HG03196 (cell line): ENCODE data around the gene DNAH14.
"Not testable (repeated sequence)": the region's sequence is repeated elsewhere in the genome, so short reads cannot be mapped to it uniquely, and the experiment has no call there.

Experiments used
- ATAC-seq: cut with Tn5 transposase; IDR thresholded peaks from one replicate; pipeline ENCODE4 v1.9.1; 2021; ENCODE audit not compliant: unreplicated experiment

The DNAH14 gene

GRCh38 chr1:225146478-225146877, 217.0 kb downstream of the DNAH14 start:
- ATAC-seq = no peak

GRCh38 chr1:225147791-225148190, 218.3 kb downstream of the DNAH14 start:
- ATAC-seq = not testable (repeated sequence)

- ATAC-seq = no peak
These were observed 222.6 kb downstream of the DNAH14 start for GRCh38 chr1:225152061-225152460.

GRCh38 chr1:225155555-225155954, 226.1 kb downstream of the DNAH14 start:
- no peak for ATAC-seq

- ATAC-seq = no peak
These were observed 226.8 kb downstream of the DNAH14 start for GRCh38 chr1:225156254-225156653.

- ATAC-seq = no peak
These were observed 228.8 kb downstream of the DNAH14 start for GRCh38 chr1:225158291-225158690.

- ATAC-seq = no peak
These were observed 230.3 kb downstream of the DNAH14 start for GRCh38 chr1:225159793-225160192.

GRCh38 chr1:225177409-225177808, 247.9 kb downstream of the DNAH14 start:
- not testable (repeated sequence) for ATAC-seq

- ATAC-seq = no peak
These were observed 250.2 kb downstream of the DNAH14 start for GRCh38 chr1:225179686-225180085.

- ATAC-seq = no peak
These were observed 253.2 kb downstream of the DNAH14 start for GRCh38 chr1:225182716-225183115.

GRCh38 chr1:225191199-225191753, 261.8 kb downstream of the DNAH14 start:
- ATAC-seq = no peak

- no peak for ATAC-seq
These were observed 272.0 kb downstream of the DNAH14 start for GRCh38 chr1:225201447-225201846.

- no peak for ATAC-seq
These were observed 278.3 kb downstream of the DNAH14 start for GRCh38 chr1:225207791-225208190.

GRCh38 chr1:225209153-225209552, 279.7 kb downstream of the DNAH14 start:
- no peak for ATAC-seq

GRCh38 chr1:225210180-225210579, 280.7 kb downstream of the DNAH14 start:
- ATAC-seq = not testable (repeated sequence)

- not testable (repeated sequence) for ATAC-seq
These were observed 282.4 kb downstream of the DNAH14 start for GRCh38 chr1:225211694-225212442.

- no peak for ATAC-seq
These were observed 294.8 kb downstream of the DNAH14 start for GRCh38 chr1:225224287-225224686.

GRCh38 chr1:225225681-225226080, 296.2 kb downstream of the DNAH14 start:
- no peak for ATAC-seq

- no peak for ATAC-seq
These were observed 299.4 kb downstream of the DNAH14 start for GRCh38 chr1:225228871-225229303.

- ATAC-seq = not testable (repeated sequence)
These were observed 300.0 kb downstream of the DNAH14 start for GRCh38 chr1:225229429-225229828.

- ATAC-seq = no peak
These were observed 301.0 kb downstream of the DNAH14 start for GRCh38 chr1:225230483-225230882.

- ATAC-seq = not testable (repeated sequence)
These were observed 303.5 kb downstream of the DNAH14 start for GRCh38 chr1:225232930-225233329.

- no peak for ATAC-seq
These were observed 313.1 kb downstream of the DNAH14 start for GRCh38 chr1:225242611-225243010.
